MM.1S (cell line): ENCODE data around the gene BRICD5.

Source experiments
- EZH2 ChIP-seq: fragments of 300-600 bp; sonication (generic); optimal IDR thresholded peaks from 2 replicates; pipeline ENCODE3; 2017; ENCODE audit warnings: low read depth, mild to moderate bottlenecking, antibody characterized with exemption, low read length, mixed read lengths
- TF ChIP-seq, protein P1 (sequence below): fragments of 300-600 bp; sonication (generic); IDR thresholded peaks from 2 replicates; pipeline ENCODE4 v1.5.1; 2016; ENCODE audit warnings: antibody characterized with exemption, low read length, mixed read lengths

GRCh38 chr16:2250652-2251295, 40.1 kb upstream of the BRICD5 start:
- TF ChIP-seq, protein P1, sequence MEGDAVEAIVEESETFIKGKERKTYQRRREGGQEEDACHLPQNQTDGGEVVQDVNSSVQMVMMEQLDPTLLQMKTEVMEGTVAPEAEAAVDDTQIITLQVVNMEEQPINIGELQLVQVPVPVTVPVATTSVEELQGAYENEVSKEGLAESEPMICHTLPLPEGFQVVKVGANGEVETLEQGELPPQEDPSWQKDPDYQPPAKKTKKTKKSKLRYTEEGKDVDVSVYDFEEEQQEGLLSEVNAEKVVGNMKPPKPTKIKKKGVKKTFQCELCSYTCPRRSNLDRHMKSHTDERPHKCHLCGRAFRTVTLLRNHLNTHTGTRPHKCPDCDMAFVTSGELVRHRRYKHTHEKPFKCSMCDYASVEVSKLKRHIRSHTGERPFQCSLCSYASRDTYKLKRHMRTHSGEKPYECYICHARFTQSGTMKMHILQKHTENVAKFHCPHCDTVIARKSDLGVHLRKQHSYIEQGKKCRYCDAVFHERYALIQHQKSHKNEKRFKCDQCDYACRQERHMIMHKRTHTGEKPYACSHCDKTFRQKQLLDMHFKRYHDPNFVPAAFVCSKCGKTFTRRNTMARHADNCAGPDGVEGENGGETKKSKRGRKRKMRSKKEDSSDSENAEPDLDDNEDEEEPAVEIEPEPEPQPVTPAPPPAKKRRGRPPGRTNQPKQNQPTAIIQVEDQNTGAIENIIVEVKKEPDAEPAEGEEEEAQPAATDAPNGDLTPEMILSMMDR: no peak
- TF ChIP-seq EZH2: no peak
